GM12875 (cell line): Measurements from ENCODE around the gene ZSCAN5A.
"Not testable (repeated sequence)": the region's sequence is repeated elsewhere in the genome, so short reads cannot be mapped to it uniquely, and the experiment has no call there.

Experiments used
- H3K4me3 ChIP-seq: one replicate; pipeline ENCODE4 v1.5.1; 2011; ENCODE audit warnings: low read depth, low read length, control low read depth
- CTCF ChIP-seq: IDR thresholded peaks from 2 replicates; pipeline ENCODE4 v1.5.1; 2011; ENCODE audit warnings: low read depth, mild to moderate bottlenecking, control low read depth, inconsistent platforms, low read length, moderate library complexity, borderline replicate concordance; ENCODE audit not compliant: insufficient read depth

Gene ZSCAN5A

DNA sequence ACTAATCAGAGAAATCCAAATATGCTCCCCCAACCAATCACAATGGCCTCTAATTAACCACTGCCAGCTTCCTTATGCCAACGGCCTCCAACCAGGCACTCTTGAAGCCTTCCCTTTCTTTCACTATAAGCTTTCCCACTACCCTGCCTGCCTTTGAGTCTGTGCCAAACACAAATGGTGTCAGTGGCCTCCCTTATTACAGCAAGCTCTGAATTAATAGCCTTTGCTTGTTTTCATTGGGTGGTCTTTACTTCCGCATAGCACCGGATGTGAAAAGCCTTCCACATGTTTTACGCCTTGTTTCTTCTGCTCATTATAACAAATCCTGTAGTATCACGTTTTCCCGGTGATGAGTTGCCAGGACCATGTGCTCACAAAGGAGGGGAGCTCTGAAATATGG, 43.5 kb downstream of the ZSCAN5A start:
- no peak overlapping the region for H3K4me3 ChIP-seq
- TF ChIP-seq CTCF = no peak

DNA sequence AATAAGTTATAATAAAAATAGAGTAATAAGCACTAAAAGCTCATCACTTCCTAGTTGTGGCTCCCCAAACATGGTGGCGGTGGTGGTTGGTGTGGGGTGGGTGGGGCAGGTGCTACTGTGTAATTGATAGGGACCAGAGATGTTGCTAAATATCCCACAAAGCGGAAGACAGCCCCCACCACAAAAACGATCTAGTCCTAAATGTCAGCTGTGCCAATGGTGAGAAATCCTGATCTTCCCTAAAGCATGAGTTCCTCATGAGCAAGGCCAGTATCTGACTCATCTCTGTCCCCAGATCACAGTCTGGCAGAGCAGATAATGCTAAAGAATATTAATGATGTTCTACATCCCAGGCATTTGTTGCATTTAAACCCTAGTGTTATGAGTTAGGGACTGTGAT, 44.0 kb downstream of the ZSCAN5A start:
- H3K4me3 ChIP-seq = no peak overlapping the region
- TF ChIP-seq CTCF = no peak

DNA sequence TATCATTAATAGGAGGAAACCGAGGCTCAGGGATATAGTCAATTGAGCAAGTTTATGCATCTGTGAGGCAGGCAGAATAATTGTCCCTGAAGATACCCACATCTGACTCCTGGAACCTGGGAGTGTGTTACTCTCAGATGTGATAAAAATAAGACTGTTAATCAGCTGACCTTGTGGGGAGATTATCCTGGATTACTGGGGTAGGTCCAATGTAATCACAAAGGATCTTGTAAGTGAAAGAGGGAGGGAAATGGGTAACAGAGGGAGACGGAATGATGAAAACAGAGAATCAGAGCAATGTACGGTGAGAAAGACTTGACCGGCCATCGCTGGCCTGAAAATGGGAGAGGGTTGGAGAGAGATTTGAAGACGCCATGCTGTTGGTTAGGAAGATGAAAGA, 45.3 kb downstream of the ZSCAN5A start:
- no peak for TF ChIP-seq CTCF
- H3K4me3 ChIP-seq = no peak overlapping the region

- TF ChIP-seq CTCF = no peak
- H3K4me3 ChIP-seq = no peak overlapping the region
Observed at GRCh38 chr19:56266051-56266450, 48.6 kb downstream of the ZSCAN5A start.

GRCh38 chr19:56263319-56263718, 51.3 kb downstream of the ZSCAN5A start:
- TF ChIP-seq CTCF = no peak
- H3K4me3 ChIP-seq = no peak overlapping the region

DNA sequence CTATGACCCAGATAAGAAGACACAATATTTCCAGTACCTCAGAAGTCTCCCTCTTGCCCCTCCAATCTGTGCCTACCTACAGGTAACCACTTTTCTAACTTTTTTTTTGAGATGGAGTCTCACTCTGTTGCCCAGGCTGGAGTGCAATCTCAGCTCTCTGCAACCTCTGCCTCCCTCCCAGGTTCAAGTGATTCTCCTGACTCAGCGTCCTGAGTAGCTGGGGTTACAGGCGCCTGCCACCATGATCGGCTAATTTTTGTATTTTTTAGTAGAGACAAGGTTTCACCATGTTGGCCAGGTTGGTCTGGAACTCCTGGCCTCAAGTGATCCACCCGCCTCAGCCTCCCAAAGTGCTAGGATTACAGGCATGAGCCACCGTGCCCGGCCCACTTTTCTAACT, 52.7 kb downstream of the ZSCAN5A start:
- H3K4me3 ChIP-seq = not testable (repeated sequence)

DNA sequence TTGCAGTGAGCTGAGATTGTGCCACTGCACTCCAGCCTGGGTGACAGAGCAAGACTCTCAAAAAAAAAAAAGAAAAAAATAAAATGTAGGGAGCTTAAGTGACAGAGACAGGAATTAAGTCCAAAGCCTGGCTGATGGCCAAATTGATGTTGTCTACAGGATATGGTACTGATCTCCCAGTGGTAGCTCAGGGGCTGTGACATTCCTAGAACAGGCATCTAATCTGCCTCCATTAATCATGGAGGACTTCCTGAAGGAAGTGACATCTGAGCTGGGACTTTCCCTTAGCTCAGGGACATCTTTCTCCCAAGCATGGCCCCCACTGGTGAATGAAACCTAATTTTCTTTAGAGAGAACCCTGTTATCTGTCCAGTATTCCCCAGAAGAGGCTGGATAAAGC, 53.5 kb downstream of the ZSCAN5A start:
- TF ChIP-seq CTCF = no peak

GRCh38 chr19:56258272-56258671, 56.4 kb downstream of the ZSCAN5A start:
- no peak overlapping the region for H3K4me3 ChIP-seq
- no peak for TF ChIP-seq CTCF

More for the DNA sequence above, 53.5 kb downstream of the ZSCAN5A start:
- no peak overlapping the region for H3K4me3 ChIP-seq
